HT-29 (cell line): ENCODE measurements around the gene MRPL36. TPM values are rescaled to one million over a fixed set of nuclear protein-coding genes. Genes with fewer than 3 reads are reported as not detected.
"Not testable (repeated sequence)": the region's sequence is repeated elsewhere in the genome, so short reads cannot be mapped to it uniquely, and the experiment has no call there.

ENCODE experiments used
- DNase-seq: peaks from one replicate; pipeline ENCODE4 v3.0.0-alpha.2; 2015; ENCODE audit warnings: low spot score
- total RNA-seq: library from RNA; depleted of rRNA; stranded (reverse); fragments of >200 nt; shearing (Covaris generic); gene quantifications from 2 replicates; pipeline ENCODE4 v1.2.3, GENCODE V29; 2014

Gene MRPL36
- total RNA-seq, 1 experiment from 2014 or later = 140 TPM

GRCh38 chr5:1832511-1833250 is 33.0 kb upstream of the MRPL36 start:
- DNase-seq = no peak

DNA sequence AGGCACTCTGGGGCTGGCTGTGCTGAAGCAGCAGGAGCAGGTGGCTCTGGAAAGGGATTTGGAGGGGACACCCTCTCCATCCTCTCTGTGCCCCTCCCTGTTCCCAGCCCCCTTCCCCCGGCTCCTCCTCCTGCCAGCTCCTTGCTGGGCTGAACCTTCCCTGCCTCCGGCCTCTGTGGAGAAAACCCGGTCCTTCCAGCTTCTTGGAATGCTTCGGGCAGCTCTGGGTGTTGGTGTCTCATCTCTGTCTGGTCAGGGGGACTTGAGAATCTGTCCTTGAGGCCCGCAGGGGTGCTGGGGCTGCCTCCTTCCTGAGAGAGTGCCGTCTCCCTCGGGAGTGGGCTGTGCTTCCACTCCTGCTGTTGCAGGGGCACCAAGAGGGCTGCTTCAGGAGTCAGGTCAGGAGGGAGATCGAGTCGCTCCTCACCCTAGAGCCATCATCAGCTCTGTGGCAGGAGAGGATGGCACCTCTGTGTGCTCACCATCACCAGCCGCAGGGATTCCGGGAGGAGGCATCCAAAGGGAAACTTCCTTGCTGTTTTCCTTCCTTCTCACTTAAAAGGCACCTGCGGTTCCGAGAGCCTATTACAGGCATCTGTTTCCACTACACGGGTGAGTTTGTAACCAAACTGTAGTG is 32.2 kb upstream of the MRPL36 start:
- no peak for DNase-seq

DNA sequence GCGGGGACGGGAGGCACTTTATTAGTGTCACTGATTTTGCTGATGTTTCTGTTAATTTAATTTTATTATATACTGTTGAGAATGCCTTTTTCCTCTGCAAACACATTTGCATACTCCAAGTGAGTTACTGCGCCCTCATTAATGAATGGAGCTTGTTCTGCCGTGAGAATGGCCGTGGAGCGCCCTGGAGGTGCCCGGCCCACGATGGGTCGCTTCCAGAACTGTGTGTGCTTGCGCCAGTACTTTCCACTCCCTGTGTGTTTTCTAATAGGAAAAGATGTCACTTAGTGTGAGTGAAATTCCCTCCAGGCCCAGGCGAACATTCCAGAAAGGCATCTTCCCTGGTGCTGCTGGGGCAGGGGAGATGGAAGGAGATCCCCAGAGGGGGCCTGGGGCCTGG is 31.6 kb upstream of the MRPL36 start:
- DNase-seq = no peak

GRCh38 chr5:1830571-1831228 is 31.1 kb upstream of the MRPL36 start:
- DNase-seq = no peak

GRCh38 chr5:1827886-1828397 is 28.3 kb upstream of the MRPL36 start:
- DNase-seq = peak; percentile 62

DNA sequence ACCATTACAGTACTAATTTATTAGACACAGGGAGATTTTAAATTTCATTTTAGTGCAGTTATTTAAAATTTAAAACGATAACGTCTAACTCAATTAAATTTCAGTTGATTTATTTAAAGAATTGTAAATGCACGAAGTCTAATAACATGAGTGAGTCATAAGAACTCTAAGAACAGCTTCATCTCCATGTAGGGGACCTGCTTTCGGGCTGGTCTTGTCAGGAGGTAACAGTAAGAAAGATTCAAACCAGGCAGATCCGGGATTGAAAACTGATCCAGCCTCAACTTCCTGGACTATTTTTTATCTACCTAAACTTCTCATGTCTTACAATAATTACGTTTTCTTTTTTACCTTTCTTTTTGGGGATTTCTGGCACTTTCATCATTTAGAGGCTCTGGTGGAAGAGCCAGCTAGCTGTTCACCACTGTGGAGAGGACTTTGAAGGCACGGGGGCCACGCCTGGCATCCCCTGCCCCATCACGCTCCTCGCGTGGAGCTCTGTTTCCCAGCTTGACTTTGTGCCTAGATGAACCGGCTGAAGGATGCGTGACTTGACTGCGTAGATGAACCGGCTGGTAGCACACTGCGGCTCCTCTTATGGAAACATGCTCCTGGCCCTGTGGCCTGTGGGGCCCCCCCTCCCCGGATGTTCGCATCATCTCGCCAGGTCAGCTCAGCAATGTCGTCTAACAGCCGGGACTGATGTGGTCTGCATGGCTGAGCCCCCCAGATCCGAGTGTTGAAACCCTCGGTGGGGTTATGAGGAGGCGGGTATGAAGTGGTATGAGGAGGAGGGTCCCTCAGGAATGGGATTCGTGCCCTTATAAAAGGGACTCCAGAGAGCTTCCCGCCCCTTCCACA is 27.6 kb upstream of the MRPL36 start:
- no peak for DNase-seq

GRCh38 chr5:1826235-1826980 is 26.8 kb upstream of the MRPL36 start:
- no peak for DNase-seq

GRCh38 chr5:1824903-1825841 is 25.5 kb upstream of the MRPL36 start:
- DNase-seq = no peak

GRCh38 chr5:1824109-1824821 is 24.6 kb upstream of the MRPL36 start:
- no peak for DNase-seq

DNA sequence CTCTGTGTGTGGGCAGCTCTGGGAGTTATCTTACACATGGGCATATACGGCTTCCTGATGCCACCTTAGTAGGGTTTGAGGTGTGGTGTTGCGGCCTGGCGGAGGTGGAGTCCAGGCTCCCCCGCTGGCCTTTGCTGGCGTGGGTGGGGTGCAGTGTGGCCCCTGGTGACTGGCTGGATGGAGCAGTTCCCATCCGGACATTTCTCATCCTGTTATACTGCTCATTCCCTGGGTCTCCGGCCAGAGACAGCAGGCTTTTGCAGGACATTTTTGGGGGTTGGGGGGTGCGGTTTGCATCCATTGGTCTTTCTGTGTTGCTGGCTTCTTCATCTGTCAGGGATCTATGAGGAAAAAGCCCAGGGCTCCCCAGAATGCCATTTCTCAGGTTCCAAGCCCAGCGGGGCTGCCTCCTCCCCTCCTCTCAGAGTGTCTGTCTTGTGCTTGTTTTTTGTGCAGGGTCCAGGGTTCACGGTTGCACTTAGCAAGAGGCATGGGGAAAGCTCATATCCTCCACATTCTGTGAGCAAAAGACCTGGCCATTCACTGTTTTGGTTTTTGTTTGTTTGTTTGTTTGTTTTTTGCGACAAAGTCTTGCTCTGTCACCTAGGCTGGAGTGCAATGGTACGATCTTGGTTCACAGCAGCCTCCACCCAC is 23.9 kb upstream of the MRPL36 start:
- DNase-seq = no peak

DNA sequence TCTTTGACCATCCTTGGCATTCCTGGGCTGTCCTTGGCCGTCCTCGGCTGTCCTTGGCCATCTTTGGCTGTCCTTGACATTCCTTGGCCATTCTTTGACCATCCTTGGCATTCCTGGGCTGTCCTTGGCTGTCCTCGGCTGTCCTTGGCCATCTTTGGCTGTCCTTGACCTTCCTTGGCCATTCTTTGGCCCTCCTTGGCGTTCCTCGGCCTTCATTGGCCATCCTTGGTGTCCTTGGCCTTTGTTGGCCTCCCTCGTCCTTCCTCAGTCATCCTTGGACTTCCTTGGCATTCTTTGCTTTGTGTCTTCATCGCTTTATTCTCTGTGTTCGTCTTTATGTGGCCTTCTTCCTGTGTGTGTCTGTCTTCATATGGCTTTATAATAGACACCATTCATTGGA is 22.2 kb upstream of the MRPL36 start:
- no peak for DNase-seq

GRCh38 chr5:1820926-1821325 is 21.3 kb upstream of the MRPL36 start:
- DNase-seq = no peak

DNA sequence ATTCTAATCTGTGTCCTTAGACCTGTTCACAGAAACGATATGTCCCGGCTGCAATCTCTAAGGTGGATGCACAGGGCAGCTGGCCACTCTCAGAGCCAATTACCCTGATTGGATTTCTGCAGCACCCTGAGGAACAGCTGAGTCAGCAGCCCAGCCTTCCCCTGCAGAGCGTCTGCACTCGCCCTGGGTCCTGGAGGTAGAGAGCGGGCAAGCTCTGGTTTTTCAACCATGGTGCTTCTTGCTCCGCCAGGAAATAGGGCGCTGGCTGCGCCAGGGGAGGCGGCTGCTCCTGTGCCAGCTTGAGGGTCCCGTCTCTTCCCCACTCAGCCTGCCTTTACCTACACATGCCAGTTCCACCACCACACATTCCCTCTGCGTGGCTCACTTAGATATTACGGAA is 20.7 kb upstream of the MRPL36 start:
- no peak for DNase-seq

DNA sequence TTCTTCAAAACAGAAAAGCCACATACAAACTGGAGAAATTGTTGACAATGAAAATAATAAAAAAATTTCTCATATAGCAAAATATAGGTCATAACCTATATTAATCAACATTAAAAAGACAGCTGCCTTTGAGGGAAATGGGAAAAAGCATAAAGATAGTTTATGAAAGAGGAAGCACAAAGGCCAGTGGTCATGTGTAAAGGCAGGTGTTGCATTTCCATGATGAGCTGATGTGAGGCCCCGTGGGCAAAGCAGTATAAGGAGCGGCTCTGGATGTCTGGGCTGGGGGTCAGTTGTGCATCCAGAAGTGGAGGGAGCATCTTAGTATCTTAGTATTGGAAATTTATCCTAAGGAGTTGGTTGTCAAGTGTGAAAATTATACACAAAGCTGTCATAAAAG is 19.8 kb upstream of the MRPL36 start:
- DNase-seq = no peak

DNA sequence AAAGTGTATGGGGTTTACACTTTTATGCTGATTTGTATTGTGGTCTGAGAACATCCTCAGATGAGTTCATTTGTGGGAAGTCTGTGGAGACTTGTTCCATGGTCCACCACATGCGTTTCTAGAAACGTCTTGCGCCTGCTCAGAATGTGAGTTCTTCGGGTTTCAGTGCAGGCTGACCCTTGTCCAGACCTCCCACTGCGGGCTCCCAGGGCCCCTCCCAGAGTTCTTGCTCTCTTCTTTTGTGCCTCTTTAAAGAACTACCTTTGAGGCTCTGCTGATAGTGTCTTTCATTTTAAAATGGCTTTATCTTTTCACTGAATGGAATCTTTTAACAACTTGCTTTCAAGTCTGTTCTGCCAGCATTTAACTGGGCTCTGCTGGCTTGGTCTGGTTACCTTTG is 19.1 kb upstream of the MRPL36 start:
- DNase-seq = no peak

GRCh38 chr5:1817261-1818043 is 17.8 kb upstream of the MRPL36 start:
- no peak for DNase-seq

GRCh38 chr5:1816495-1817089 is 17.0 kb upstream of the MRPL36 start:
- not testable (repeated sequence) for DNase-seq
